HG03025 (cell line): ENCODE data around the gene KLF18.
"Not testable (repeated sequence)": the region's sequence is repeated elsewhere in the genome, so short reads cannot be mapped to it uniquely, and the experiment has no call there.

ENCODE experiments used
- ATAC-seq: cut with Tn5 transposase; IDR thresholded peaks from one replicate; pipeline ENCODE4 v1.9.1; 2021; ENCODE audit warnings: mild to moderate bottlenecking, moderate library complexity; ENCODE audit not compliant: unreplicated experiment, low FRiP score

The KLF18 gene

DNA sequence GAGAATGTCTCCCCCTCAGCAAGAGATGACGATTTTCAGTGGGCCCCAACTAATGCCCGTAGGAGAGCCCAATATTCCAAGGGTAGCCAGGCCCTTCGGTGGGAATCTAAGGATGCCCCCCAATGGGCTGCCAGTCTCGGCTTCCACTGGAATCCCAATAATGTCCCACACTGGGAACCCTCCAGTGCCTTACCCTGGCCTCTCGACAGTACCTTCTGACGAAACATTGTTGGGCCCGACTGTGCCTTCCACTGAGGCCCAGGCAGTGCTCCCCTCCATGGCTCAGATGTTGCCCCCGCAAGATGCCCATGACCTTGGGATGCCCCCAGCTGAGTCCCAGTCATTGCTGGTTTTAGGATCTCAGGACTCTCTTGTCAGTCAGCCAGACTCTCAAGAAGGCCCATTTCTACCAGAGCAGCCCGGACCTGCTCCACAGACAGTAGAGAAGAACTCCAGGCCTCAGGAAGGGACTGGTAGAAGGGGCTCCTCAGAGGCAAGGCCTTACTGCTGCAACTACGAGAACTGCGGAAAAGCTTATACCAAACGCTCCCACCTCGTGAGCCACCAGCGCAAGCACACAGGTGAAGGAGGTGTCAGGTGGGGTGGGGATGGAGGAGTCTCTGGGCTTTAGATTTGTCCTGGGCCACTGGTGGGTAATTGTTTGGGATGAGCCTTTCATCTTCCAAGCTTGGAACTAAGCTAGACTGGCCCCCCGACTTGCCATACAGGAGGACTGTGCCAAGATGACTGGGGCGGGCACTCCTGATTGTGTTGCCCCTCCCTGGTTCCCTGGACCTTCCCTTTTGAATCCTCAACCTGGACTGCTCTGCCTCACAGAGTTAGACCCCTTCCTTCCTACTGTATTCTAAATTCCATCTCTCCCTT lies 11.6 kb downstream of the KLF18 start:
- no peak for ATAC-seq

DNA sequence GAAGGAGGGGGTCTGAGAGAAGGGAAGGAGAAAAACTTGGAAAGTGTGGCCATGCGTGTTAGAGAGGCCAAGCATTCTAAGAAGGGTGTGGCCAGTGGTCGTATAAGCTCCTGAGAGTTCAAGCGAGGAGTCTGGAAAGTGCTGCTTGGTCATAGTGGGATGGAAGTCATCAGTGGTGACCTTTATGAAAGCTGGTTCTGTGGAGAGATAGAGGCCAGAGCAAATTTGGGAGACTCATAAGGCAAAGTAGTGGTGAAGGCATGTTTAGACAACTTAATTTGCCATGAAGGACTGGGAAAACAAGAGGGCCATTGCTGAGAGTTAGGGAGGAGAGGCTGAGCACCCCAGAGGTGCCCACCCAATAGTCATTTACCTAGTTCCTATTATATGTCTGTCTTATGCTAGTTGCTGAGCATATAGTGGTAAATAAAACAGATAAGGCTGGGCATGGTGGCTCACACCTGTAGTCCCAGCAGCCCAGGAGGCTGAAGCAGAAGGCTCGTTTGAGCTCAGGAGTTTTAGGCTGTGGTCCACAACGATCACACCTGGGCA lies 21.0 kb downstream of the KLF18 start:
- no peak for ATAC-seq

DNA sequence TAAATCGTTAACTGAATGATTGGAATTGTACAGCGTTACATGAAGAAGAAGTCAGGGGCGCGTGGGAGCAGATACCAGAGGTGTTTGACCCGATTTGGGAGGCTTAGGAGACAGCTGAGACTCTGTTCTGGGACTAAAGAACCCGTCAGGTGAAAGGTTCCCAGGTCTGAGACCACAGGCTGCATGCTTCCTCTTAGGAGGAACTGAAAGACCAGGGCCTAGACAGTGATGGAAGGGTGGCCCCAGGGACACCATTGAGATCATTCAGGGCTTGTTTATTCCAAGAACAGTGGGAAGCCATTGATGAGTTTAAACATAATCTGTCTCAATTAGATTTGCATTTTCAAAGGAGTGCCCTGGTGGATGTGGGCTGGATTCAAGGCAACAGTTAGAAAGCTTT lies 21.9 kb downstream of the KLF18 start:
- ATAC-seq = no peak

- ATAC-seq = no peak
Observed at GRCh38 chr1:44118682-44119081, 22.7 kb downstream of the KLF18 start, which contains the start of gene KLF17. Gene KLF17, plus strand, starts transcription at chr1:44118821. Its CDS starts 87 bp downstream, at chr1:44118908.

GRCh38 chr1:44117272-44117671 lies 24.2 kb downstream of the KLF18 start:
- not testable (repeated sequence) for ATAC-seq

DNA sequence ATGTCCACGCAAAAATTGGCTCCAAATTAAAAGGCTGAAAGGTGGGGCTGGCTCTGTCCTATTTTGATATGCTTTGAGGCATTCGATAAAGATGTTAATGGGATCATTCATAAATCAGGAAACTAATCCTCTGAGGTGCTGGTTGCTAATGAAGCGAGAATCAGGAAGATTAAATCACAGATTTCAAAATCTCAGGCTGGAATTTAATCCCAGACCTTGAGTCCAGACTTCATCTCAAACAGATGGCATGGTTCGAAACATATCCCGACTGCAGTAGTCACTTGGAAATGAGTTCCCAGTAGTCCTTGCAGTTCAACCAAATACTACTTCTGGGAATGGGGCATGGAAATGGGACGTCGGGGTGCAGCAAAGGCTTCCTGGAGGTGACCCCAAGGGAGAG lies 27.3 kb downstream of the KLF18 start:
- no peak for ATAC-seq

- no peak for ATAC-seq
Observed at GRCh38 chr1:44113095-44113609, 28.3 kb downstream of the KLF18 start.

DNA sequence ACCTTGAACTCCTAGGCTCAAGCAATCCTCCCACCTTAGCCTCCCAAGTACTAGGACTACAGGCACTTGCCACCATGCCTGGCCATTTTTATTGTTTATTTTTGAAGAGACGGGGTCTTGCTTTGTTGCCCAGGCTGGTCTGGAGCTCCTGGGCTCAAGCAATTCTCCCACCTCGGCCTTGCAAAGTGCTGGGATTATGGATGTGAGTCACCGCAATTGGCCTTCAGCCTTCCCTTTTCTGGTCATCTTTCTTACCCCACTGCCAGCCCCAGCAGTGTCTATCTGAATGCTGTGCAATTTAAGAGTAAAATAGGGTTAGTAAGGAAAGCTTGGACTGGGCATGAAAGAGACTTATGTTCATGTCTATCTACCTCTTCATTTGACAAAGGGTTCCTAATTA lies 28.9 kb downstream of the KLF18 start:
- no peak for ATAC-seq

GRCh38 chr1:44111861-44112260 lies 29.6 kb downstream of the KLF18 start:
- no peak for ATAC-seq

GRCh38 chr1:44110916-44111315 lies 30.5 kb downstream of the KLF18 start:
- no peak for ATAC-seq

GRCh38 chr1:44108971-44109370 lies 32.5 kb downstream of the KLF18 start:
- no peak for ATAC-seq

GRCh38 chr1:44108241-44108640 lies 33.2 kb downstream of the KLF18 start:
- ATAC-seq = no peak

GRCh38 chr1:44105810-44106209 lies 35.6 kb downstream of the KLF18 start:
- ATAC-seq = no peak

DNA sequence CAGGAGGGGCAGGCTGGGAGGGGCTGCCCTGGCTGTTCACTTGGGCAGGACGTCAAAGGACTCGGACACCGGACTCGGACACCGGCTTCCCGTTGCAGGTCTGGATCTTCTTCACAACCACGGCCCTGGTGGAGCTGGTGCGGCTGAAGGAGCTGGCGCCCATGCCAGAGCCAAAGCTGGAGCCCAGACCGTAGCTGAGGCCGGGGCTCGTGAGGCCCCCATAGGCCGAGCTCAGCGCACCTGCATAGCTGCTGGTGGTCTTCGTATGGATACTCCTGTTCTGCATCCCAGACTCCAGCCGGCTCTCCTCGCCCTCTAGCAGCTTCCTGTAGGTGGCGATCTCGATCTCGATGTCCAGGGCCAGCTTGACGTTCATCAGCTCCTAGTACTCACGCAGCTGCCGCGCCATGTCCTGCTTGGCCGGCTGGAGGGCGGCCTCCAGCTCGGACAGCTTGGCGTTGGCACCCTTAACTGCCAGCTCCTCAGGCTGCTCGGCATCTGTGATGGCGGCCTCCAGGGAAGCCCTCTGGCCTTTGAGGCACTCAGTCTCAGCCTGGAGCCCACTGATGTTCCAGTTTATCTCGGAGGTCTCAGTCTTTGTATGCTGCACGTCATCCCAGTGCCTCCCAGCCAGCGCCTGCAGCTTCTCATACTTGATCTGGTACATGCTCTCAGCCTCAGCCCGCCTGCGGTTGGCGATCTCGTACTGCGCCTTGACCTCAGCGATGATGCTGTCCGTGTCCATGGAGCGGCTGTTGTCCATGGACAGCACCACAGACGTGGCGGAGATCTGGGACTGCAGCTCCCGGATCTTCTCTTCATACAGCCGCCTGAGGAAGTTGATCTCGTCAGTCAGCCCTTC lies 37.9 kb downstream of the KLF18 start:
- no peak for ATAC-seq

DNA sequence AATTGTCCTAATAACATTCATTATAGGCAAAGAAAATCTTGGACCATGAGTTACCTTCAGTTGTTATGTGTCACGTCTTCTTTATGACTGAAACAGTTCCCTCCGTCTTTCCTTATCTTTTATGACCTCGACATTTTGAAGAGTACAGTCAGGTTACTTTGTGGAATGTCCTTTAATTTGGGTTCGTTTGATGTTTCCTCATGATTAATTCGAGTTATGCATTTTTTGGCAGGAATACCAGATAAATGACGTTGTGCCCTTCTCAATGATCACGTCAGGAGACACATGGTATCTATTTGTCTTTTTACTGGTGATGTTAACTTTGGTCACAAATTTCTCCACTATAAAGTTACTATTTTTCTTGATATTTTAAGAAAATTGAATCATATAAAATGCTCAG lies 40.1 kb downstream of the KLF18 start:
- ATAC-seq = no peak

GRCh38 chr1:44100183-44100868 lies 41.1 kb downstream of the KLF18 start:
- ATAC-seq = no peak

GRCh38 chr1:44094047-44094446 lies 47.4 kb downstream of the KLF18 start:
- no peak for ATAC-seq

- no peak for ATAC-seq
Observed at GRCh38 chr1:44090429-44091252, 50.8 kb downstream of the KLF18 start.

- ATAC-seq = no peak
Observed at GRCh38 chr1:44089371-44090048, 51.9 kb downstream of the KLF18 start.
